22Rv1 (cell line): ENCODE results near the gene FADS2.

Experiments
- H3K27ac ChIP-seq: fragments of 450-650 bp; 2 replicates; pipeline ENCODE4 v1.5.1; 2017
- ZFX ChIP-seq: fragments of 450-650 bp; IDR thresholded peaks from 2 replicates; pipeline ENCODE4 v1.6.1; 2017; ENCODE audit warnings: antibody characterized with exemption, borderline replicate concordance
- TF ChIP-seq, protein P1 (sequence below): fragments of 450-650 bp; IDR thresholded peaks from 2 replicates; pipeline ENCODE4 v1.5.1; 2017; ENCODE audit warnings: mild to moderate bottlenecking

The FADS2 gene

DNA sequence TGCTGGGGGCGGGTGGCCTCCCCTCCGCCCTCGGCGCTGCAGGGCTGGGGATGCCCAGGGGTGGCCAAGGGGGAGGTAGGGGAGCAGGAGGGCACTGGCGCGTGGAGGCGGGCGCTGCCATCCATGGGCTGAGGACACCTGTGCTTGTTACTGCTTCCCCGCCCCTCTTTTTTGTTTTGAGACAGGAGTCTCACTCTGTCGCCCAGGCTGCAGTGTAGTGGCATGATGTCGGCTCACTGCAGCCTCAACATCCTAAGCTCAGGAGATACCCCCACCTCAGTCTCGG is 63.9 kb downstream of the FADS2 start:
- TF ChIP-seq, protein P1, sequence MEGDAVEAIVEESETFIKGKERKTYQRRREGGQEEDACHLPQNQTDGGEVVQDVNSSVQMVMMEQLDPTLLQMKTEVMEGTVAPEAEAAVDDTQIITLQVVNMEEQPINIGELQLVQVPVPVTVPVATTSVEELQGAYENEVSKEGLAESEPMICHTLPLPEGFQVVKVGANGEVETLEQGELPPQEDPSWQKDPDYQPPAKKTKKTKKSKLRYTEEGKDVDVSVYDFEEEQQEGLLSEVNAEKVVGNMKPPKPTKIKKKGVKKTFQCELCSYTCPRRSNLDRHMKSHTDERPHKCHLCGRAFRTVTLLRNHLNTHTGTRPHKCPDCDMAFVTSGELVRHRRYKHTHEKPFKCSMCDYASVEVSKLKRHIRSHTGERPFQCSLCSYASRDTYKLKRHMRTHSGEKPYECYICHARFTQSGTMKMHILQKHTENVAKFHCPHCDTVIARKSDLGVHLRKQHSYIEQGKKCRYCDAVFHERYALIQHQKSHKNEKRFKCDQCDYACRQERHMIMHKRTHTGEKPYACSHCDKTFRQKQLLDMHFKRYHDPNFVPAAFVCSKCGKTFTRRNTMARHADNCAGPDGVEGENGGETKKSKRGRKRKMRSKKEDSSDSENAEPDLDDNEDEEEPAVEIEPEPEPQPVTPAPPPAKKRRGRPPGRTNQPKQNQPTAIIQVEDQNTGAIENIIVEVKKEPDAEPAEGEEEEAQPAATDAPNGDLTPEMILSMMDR = no peak
- TF ChIP-seq ZFX = no peak
- H3K27ac ChIP-seq = peak overlapping the region; percentile 66

DNA sequence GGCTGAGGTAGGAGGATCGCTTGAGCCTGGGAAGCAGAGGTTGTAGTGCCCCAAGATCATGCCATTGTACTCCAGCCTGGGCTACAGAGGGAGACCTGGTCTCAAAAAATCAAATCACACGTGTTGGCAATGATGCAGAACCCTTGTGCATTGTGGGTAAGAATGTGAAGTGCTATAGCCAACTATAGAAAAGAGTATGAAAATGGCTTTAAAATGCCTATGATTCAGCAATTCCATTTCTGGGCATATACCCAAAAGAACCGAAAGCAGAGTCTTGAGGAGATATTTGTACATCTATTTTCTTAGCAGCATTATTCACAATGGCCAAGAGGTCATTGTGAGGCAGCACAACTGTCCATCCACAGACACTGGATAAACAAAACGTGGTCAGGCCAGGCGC is 65.9 kb downstream of the FADS2 start:
- TF ChIP-seq, protein P1 = no peak
- TF ChIP-seq ZFX = no peak

DNA sequence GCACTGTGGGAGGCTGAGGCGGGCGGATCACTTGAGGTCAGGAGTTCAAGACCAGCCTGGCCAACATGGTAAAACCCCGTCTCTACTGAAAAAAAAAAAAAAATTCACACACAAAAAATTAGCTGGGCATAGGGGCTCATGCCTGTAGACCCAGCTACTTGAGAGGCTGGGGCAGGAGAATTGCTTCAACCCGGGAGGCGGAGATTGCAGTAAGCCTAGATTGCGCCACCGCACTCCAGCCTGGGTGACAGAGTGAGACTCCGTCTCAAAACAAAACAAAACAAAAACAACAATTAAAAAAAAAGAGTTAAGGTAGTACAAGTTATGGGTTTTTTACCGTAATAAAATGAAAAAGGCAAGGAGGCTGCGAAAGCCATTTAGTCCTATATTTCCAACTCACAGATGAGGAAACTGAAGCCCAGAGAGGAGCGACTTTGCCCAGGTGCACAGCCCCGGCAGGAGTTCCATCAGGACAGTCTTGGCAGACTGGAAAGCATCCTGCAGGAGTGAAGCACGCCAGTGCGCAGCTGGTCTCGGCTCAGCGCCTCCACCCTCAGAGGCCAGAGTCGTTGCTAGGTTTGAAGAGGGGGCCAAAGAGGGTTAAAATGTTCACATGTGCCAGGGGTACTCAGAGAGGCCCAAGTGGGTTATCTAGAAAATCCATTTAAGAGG is 67.1 kb downstream of the FADS2 start:
- TF ChIP-seq, protein P1 = no peak
- TF ChIP-seq ZFX = no peak
- no peak overlapping the region for H3K27ac ChIP-seq

More for the DNA sequence above, 65.9 kb downstream of the FADS2 start:
- no peak overlapping the region for H3K27ac ChIP-seq

DNA sequence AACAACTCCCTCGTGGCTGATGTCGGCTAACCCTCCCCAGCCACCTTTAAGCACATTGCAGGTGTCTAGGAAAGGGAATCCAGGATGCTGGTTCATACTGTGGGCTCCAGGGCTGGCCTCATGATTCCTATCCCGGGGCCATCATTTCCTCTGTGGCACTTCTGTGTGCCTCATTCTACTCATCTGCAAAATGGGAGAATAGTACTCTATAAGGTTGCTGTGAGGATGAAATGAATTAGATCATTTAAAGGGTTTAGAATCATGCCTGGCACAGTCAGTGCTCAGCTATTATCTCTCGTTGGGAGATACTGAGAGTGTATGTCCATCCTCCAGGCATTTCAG is 67.6 kb downstream of the FADS2 start:
- TF ChIP-seq ZFX = no peak
- TF ChIP-seq, protein P1 = no peak
- no peak overlapping the region for H3K27ac ChIP-seq

DNA sequence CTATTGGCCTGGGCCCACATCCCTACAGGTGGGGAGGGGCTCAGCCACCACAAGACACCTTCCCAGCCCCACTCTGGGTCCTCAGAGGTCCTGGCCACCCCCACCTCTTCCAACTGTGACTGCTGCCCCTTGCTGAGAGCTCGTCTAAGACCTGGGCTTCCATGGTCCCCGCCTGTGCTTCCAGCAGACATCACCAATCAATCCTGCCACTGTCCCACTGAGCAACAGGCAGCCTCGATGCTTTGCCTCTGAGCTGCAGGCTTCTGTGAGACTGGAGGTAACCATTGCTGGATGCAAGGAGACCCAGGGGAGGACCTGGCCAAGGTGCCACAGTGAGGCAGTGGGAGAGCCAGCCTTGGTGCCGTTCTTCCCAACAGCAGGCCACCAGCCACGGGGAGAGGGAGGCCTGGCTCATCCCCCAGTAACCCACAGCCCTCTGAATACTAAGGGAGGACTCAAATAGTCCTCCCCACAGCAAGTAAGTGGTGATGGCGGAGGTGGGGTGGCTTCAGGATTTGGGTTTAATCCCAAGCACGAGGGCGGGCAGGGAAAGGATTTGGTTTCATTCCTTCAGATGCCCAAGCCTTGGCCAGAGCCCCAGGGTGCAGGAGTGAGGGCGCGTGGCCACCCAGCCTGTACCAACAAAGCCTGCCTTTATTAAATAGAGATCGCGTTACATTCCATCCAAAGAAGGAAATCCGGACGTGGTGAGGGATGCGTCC is 68.7 kb downstream of the FADS2 start:
- TF ChIP-seq, protein P1 = no peak
- TF ChIP-seq ZFX = no peak
- H3K27ac ChIP-seq = no peak overlapping the region

DNA sequence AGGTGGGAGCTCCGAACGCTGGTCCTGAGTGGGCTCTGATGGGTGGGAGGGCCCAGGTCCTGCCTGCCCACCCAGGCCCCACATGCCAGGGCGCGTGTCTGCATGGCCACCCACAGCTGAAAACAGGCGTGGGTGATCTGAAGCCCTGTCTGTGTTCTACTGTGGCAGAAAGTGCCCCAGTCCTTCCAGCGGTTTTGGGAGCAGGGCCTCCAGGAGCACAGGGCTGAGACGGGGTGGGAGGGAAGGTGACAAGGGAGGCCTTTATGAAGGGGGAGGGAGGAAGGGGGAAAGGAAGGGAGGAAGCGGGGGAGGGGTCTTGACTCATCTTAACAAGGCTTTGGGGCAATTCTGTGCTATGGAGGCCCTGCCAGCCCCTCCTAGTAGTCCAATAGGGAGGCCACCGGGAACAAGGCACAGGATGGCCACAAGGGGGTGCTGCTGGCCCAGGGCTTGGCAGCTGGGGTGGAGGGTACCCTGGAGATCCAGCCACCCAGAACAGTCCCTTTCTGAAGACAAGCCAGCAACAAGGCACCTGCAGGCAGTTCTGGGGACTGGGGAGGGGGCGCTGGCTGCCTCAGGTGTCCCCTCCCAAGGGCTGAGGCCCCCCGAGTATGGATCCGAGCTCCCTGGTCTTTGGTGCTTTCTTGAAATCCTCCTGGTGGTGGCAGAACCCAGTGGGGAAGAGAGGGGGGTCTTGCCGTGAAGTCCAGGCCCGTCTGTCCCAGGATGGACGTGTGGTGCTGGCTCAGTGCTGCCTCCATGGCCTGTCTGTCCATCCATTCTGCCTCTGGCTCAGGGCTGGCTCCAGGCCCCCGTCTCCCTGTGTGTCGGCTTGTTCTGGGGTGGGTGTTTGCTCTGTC is 69.5 kb downstream of the FADS2 start:
- no peak for TF ChIP-seq ZFX
- TF ChIP-seq, protein P1 = peak; percentile 91
- no peak overlapping the region for H3K27ac ChIP-seq

DNA sequence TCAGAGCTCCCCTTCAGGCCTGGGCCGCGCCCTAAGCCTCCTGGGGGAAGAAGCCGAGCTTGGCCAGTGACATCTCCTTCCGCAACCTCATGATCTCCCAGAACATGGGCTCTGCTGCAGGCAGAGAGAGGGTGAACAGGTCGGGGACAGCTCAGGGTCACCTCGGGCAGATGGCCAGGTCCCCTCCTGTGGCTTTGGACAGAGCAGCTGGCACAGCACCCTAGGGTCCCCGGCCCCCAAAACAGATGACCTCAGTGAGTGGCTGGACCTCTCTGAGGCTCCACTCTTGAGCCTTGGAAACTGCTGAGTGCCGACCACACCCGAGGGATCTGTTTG is 70.1 kb downstream of the FADS2 start:
- TF ChIP-seq, protein P1 = no peak
- TF ChIP-seq ZFX = no peak
- no peak overlapping the region for H3K27ac ChIP-seq
